ENCODE measurements around the gene IL10RB. TPM values are rescaled to one million over a fixed set of nuclear protein-coding genes. Genes with fewer than 3 reads are reported as not detected.
"Not testable (repeated sequence)": the region's sequence is repeated elsewhere in the genome, so short reads cannot be mapped to it uniquely, and the experiment has no call there.

Gene IL10RB
- total RNA-seq, 1 donor from 2014 or later: 39.4 TPM

DNA sequence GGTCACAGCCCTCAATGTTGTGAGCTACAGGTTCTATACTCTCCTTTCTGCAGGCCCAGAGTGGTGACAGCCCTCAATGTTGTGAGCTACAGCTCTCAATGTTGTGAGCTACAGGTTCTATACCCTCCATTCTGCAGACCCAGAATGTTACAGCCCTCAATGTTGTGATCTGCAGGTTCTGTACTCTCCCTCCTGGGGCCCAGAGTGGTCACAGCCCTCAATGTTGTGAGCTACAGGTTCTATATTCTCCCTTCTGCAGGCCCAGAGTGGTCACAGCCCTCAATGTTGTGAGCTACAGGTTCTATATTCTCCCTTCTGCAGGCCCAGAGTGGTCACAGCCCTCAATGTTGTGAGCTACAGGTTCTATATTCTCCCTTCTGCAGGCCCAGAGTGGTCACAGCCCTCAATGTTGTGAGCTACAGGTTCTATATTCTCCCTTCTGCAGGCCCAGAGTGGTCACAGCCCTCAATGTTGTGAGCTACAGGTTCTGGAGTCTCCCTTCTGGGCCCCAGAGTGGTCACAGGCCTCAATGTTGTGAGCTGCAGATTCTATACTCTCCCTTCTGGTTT is 26.5 kb upstream of the IL10RB start:
- intact Hi-C loops (cut with micrococcal nuclease): loop anchor here (2.0 to 10.0 kb wide), 2 partner anchors 27 to 515 kb away; partner anchors contain the start of genes IL10RB and SYNJ1

GRCh38 chr21:33240404-33240803 is 25.8 kb upstream of the IL10RB start:
- intact Hi-C loops (cut with micrococcal nuclease): no loop called here

- intact Hi-C loops (cut with micrococcal nuclease): no loop called here
Measured at GRCh38 chr21:33241846-33242245, 24.3 kb upstream of the IL10RB start.

GRCh38 chr21:33242846-33243245 is 23.3 kb upstream of the IL10RB start:
- intact Hi-C loops (cut with micrococcal nuclease): not testable (repeated sequence)

DNA sequence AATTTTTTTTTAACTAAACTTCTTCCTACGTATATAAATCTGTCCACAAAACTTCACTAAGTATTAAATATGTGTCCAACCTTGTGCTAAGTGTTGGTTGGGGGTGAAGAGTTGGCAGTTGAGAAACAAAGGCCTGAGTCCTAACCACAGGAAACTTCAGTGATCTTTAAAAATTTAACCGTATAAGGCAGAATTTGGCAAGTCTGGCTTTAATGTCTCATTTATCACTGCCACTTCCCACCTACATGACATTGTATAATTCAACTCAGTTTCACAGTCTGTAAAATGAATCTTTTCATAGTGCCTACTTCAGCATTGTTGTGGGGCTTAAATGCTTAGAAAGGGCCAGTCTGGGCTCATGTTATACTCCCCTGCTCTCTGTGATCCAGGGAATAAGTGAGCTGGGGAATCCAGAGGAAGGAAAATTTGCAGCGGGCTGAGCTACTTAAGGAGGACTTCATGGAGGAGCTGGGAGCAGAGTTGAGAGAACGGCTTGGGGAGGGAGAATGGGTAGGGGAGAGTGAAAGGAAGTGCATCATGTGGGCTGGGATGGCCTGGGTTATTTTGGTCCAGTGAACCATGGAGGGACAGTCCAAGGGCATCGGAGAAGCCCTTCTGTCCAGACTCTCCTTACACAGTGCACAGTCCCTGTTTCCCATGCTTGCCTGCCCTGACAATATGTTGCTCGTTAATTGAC is 21.9 kb upstream of the IL10RB start:
- intact Hi-C loops (cut with micrococcal nuclease): no loop called here

- intact Hi-C loops (cut with micrococcal nuclease): no loop called here
Measured at GRCh38 chr21:33244779-33245105, 21.4 kb upstream of the IL10RB start.

DNA sequence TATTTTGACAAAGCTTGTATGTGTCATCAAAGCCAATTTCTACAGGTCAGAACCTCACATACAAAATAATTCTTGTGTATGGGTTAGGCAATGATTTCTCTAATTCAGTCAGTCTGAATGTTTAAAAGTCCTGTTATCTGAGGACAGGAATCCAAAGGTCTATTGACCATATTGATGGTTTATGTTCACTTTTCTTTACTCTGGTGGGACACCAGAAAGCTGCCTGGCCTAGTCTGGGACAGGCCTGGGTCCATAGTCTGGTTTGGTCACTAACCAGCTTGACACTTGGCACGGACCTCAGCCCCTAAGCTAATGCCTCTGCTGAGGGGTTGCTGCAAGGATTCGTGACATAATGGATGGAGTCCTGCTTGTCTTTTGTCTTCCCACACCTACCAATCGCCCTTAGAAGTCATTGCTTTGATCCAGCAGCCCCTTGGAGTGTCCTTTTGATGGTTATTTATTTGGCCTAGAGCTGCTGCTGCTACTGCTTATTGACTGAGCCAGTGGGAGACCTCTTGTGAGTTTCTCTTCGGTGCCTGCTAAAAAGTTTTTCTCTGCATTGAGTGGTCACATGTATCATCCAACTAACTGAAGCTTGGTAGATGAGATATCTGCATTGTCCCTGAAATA is 20.8 kb upstream of the IL10RB start:
- intact Hi-C loops (cut with micrococcal nuclease): no loop called here

GRCh38 chr21:33246506-33246905 is 19.7 kb upstream of the IL10RB start:
- intact Hi-C loops (cut with micrococcal nuclease): no loop called here

DNA sequence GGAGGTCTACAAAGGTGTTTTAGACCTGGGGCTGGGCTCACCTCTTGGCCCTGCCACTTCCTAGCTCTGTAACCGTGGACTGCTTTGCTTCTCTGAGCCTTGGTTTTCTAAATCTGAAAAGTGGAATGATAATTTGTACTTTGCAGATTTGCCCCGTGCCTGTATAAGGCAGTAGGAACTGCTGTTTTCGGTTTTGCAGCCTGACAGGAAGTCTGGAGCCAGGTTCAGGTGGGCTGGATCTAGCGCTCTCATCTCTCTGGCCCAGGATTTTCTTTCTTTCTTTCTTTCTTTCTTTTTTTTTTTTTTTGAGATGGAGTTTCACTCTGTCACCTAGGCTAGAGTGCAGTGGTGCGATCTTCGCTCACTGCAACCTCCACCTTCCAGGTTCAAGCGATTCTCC is 19.2 kb upstream of the IL10RB start:
- intact Hi-C loops (cut with micrococcal nuclease): no loop called here

GRCh38 chr21:33247599-33247998 is 18.6 kb upstream of the IL10RB start:
- intact Hi-C loops (cut with micrococcal nuclease): no loop called here

DNA sequence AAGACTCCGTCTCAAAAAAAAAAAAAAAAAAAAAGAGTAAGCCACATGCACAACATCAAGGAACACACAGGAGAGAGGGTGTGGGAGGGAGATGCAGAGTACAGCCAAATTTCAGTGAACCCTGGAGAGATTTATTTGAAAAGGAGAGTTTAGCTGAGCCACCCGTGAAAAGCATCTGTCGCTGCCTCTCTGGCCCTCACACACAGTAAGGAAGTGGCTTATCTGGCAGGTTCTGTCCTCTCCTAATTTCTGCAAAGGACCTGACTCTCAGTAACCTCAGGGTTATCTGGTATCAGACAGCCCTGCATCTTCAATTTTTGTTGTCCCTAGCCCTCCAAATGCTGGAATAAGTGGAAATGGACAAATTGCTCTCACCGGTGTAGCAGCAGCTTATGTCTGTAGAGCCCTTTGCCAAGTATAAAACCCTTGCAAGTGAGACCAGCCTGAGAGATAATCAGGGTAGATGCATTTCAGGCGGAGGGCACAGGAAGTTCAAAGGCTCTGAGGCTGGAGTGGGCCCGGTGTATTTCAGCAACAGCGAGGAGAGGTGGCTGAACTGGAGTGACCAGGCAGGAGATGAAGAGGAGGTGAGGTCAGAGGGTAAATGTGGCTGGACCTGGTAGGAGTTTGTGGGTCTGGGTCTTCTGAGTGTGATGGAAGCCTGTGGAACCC is 16.7 kb upstream of the IL10RB start:
- intact Hi-C loops (cut with micrococcal nuclease): no loop called here

DNA sequence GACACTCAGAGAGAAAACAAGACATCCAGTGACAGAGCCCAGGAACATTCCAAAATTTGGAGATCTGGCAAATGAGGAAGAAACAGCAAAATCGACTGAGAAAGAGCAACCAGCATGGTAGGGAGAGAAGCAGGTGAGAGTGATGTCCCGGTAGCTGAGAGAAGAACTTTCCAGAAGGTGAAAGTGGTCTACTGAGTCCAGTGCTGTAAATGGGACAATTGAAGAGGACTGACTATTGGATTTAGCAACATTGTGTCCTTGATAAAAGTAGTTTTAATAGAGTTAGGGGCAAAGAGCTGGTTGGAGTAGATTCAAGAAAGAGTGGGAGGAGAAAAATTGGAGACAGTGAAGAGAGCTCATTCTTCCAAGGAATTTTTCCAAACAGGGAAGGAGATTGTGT is 15.0 kb upstream of the IL10RB start:
- intact Hi-C loops (cut with micrococcal nuclease): no loop called here

DNA sequence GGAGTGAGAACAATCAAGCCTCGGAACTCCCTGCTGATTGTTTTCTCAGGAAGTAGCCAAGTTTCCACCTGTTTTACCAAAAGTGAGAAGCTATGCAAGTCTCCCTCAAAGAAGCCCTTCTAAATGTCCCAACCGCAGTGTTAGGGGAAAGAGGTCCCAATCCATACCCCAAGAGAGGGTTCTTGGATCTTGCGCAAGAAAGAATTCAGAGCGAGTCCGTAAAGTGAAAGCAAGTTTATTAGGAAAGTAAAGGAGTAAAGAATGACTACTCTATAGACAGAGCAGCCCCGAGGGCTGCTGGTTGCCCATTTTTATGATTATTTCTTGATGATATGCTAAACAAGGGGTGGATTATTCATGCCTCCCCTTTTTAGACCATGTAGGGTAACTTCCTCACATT is 12.8 kb upstream of the IL10RB start:
- intact Hi-C loops (cut with micrococcal nuclease): not testable (repeated sequence)

GRCh38 chr21:33254766-33255165 is 11.4 kb upstream of the IL10RB start:
- intact Hi-C loops (cut with micrococcal nuclease): no loop called here

GRCh38 chr21:33255404-33255803 is 10.8 kb upstream of the IL10RB start:
- intact Hi-C loops (cut with micrococcal nuclease): no loop called here

- intact Hi-C loops (cut with micrococcal nuclease): no loop called here
Measured at GRCh38 chr21:33256019-33256418, 10.1 kb upstream of the IL10RB start.

DNA sequence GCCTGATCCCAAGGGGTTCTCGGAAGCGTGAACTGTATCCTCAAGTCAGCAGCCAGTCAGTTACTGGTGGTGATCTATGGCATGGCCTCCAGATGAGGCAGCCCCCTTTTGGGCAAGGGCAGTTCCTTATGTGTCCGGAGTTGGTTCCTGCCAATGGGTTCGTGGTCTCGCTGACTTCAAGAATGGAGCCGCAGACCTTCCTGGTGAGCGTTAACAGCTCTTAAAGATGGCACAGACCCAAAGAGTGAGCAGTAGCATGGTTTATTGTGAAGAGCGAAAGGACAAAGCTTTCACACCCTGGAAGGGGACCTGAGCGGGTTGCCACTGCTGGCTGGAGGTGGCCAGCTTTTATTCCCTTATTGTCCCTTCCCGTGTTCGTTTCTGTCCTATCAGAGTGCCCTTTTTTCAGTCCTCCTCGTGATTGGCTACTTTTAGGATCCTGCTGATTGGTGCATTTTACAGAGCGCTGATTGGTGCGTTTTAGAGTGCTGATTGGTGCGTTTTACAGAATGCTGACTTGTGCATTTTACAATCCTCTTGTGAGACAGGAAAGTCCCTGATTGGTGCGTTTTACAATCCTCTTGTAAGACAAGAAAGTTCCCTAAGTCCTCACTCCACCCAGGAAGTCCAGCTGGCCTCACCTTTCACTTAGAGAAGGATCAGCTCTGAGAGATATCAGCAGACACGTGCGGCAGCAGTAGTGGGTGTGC is 8.9 kb upstream of the IL10RB start:
- intact Hi-C loops (cut with micrococcal nuclease): no loop called here

- intact Hi-C loops (cut with micrococcal nuclease): no loop called here
Measured at GRCh38 chr21:33258475-33258874, 7.7 kb upstream of the IL10RB start.

DNA sequence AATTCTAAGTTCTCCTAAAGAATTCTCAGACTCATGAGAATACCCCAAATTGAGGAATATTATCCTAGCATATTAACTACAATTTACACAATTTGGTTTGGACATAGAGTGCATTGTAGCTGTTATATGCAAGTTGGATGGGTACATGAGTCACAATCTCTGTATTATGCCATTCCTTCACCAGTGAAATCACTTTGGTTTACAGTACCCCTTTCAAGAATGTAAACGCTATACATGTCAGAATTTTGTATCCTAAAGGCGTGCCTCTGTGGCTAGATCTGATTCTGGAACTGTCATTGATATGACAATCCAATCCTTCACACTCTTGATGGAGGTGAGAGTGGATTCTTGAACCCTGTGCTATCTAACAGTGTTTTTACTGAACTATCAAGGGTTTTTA is 6.7 kb upstream of the IL10RB start:
- intact Hi-C loops (cut with micrococcal nuclease): no loop called here

- intact Hi-C loops (cut with micrococcal nuclease): no loop called here
Measured at GRCh38 chr21:33259995-33260394, 6.2 kb upstream of the IL10RB start.

DNA sequence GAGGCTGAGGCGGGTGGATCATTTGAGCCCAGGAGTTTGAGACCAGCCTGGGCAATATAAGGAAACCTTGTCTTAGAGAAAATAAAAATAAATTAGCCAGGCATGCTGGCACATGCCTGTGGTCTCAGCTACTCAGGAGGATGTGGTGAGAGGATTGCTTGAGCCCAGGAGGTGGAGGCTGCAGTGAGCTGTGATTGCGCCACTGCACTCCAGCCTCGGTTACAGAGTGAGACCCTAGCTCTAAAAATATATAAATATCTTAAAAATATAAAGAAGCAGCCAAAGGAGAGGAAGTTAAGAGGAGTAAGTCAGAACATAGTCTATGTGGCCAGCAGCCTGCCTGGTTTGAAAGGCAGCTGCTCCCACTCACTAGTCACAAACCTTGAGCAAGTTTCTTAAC is 4.5 kb upstream of the IL10RB start:
- intact Hi-C loops (cut with micrococcal nuclease): no loop called here

DNA sequence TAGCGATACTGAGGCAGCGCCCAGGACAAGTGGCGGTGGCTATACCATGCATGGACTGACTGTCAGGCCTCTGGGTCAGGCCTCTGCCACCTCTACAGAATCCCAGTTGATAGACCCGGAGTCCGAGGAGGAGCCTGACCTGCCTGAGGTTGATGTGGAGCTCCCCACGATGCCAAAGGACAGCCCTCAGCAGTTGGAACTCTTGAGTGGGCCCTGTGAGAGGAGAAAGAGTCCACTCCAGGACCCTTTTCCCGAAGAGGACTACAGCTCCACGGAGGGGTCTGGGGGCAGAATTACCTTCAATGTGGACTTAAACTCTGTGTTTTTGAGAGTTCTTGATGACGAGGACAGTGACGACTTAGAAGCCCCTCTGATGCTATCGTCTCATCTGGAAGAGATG is 3.2 kb upstream of the IL10RB start:
- intact Hi-C loops (cut with micrococcal nuclease): no loop called here
